A673 (cell line): ENCODE measurements around the gene PIWIL4. TPM values are rescaled to one million over a fixed set of nuclear protein-coding genes. Genes with fewer than 3 reads are reported as not detected.
"Not testable (repeated sequence)": the region's sequence is repeated elsewhere in the genome, so short reads cannot be mapped to it uniquely, and the experiment has no call there.

ENCODE experiments used
- BruUV-seq: library from RNA; stranded (reverse); fragments of 400-500 nt; replicated peaks from 2 replicates; lab custom pipeline; 2021; lab: Mats Ljungman, UMichigan
- CTCF ChIA-PET: fragments of 300-600 bp; sonication (Branson Sonifier 250); formaldehyde crosslinking; loops from one replicate; lab custom pipeline; 2022; ENCODE audit warnings: antibody characterized with exemption; lab: Charles Lee
- POLR2A ChIA-PET: fragments of 300-600 bp; sonication (Branson Sonifier 250); formaldehyde crosslinking; loops from one replicate; lab custom pipeline; 2022; ENCODE audit warnings: antibody characterized with exemption; ENCODE audit not compliant: low non-redundant PET; lab: Charles Lee
- DNase-seq: peaks from one replicate; pipeline ENCODE4 v3.0.0-alpha.2; 2015; ENCODE audit warnings: low spot score
- H3K27ac ChIP-seq: fragments of 200-600 bp; sonication (generic); 2 replicates; pipeline ENCODE4 v1.5.1; 2016; ENCODE audit warnings: mixed run types, low read depth, mild to moderate bottlenecking, mixed read lengths, antibody characterized with exemption, low read length; ENCODE audit not compliant: poor library complexity, severe bottlenecking
- H3K27me3 ChIP-seq: fragments of 200-600 bp; sonication (generic); replicated peaks from 2 replicates; pipeline ENCODE4 v1.6.1; 2017; ENCODE audit warnings: mixed run types, low read depth, mild to moderate bottlenecking, mixed read lengths, antibody characterized with exemption, low read length; ENCODE audit not compliant: insufficient read depth, poor library complexity
- H3K36me3 ChIP-seq: fragments of 200-600 bp; sonication (generic); 2 replicates; pipeline ENCODE4 v1.6.1; 2016; ENCODE audit warnings: mixed run types, mild to moderate bottlenecking, mixed read lengths, antibody characterized with exemption, low read length; ENCODE audit not compliant: insufficient read depth, poor library complexity, severe bottlenecking
- H3K4me1 ChIP-seq: fragments of 200-600 bp; sonication (generic); 2 replicates; pipeline ENCODE4 v1.6.1; 2017; ENCODE audit warnings: mixed run types, mild to moderate bottlenecking, mixed read lengths, antibody characterized with exemption, low read length; ENCODE audit not compliant: insufficient read depth, poor library complexity, severe bottlenecking
- H3K4me3 ChIP-seq: fragments of 200-600 bp; sonication (generic); 2 replicates; pipeline ENCODE4 v1.5.1; 2016; ENCODE audit warnings: low read depth, mixed run types, mild to moderate bottlenecking, mixed read lengths, low read length; ENCODE audit not compliant: poor library complexity, severe bottlenecking
- H3K9me3 ChIP-seq: fragments of 200-600 bp; sonication (generic); 2 replicates; pipeline ENCODE4 v1.6.1; 2016; ENCODE audit warnings: mixed run types, low read depth, mild to moderate bottlenecking, mixed read lengths, antibody characterized with exemption, low read length; ENCODE audit not compliant: poor library complexity, severe bottlenecking
- CTCF ChIP-seq: fragments of 300-800, 200-600 bp; sonication (generic); conservative IDR thresholded peaks from 2 replicates; pipeline ENCODE4 v1.5.1; 2017; ENCODE audit warnings: low read depth, mild to moderate bottlenecking, antibody characterized with exemption, low read length, moderate library complexity, mixed read lengths
- EZH2 ChIP-seq: fragments of 200-600 bp; sonication (generic); IDR thresholded peaks from 2 replicates; pipeline ENCODE4 v1.6.1; 2017; ENCODE audit warnings: borderline replicate concordance, low read depth, mild to moderate bottlenecking, mixed read lengths, antibody characterized with exemption, low read length; ENCODE audit not compliant: poor library complexity, severe bottlenecking
- intact Hi-C: fragments of 100-400 bp; cut with micrococcal nuclease; formaldehyde crosslinking; loops from one replicate; pipeline ENCODE4 v1.10.0; 2022; ENCODE audit not compliant: unreplicated experiment
- total RNA-seq: library from RNA; stranded (reverse); gene quantifications from 2 replicates; pipeline ENCODE4 v1.2.3, GENCODE V29; 2021

PIWIL4 gene
- total RNA-seq, 1 experiment from 2014 or later = 1.6 TPM

- CTCF ChIA-PET = no interaction called here
- no peak for DNase-seq
- Histone ChIP-seq H3K4me3 (no peak overlapping the region), H3K27me3 (no peaks in the 10 kb centered on the region), H3K27ac (no peak overlapping the region), H3K9me3 (no peaks in the 10 kb centered on the region), H3K4me1 (no peaks in the 10 kb centered on the region), H3K36me3 (no peaks in the 10 kb centered on the region)
- TF ChIP-seq CTCF (no peak), EZH2 (no peak)
- intact Hi-C loops = no loop called here
- POLR2A ChIA-PET = interaction anchor here (0.6 kb wide), 1 partner anchor 10 kb away, joined by 5 read pairs; no protein-coding TSS in a partner anchor
- BruUV-seq = no TSS peak
These were observed 71.8 kb downstream of the PIWIL4 start for GRCh38 chr11:94638902-94639373.

- ChIA-PET CTCF (no interaction called here), POLR2A (no interaction called here)
- H3K4me1 ChIP-seq = no peaks in the 10 kb centered on the region
- no peak for DNase-seq
- no peaks in the 10 kb centered on the region for H3K36me3 ChIP-seq
- intact Hi-C loops = no loop called here
- no peak overlapping the region for H3K27ac ChIP-seq
- H3K9me3 ChIP-seq = no peaks in the 10 kb centered on the region
- no peak for TF ChIP-seq EZH2
- TF ChIP-seq CTCF = no peak
- BruUV-seq = no TSS peak
- H3K27me3 ChIP-seq = no peaks in the 10 kb centered on the region
- H3K4me3 ChIP-seq = no peak overlapping the region
These were observed 72.9 kb downstream of the PIWIL4 start for GRCh38 chr11:94639901-94640721.

DNA sequence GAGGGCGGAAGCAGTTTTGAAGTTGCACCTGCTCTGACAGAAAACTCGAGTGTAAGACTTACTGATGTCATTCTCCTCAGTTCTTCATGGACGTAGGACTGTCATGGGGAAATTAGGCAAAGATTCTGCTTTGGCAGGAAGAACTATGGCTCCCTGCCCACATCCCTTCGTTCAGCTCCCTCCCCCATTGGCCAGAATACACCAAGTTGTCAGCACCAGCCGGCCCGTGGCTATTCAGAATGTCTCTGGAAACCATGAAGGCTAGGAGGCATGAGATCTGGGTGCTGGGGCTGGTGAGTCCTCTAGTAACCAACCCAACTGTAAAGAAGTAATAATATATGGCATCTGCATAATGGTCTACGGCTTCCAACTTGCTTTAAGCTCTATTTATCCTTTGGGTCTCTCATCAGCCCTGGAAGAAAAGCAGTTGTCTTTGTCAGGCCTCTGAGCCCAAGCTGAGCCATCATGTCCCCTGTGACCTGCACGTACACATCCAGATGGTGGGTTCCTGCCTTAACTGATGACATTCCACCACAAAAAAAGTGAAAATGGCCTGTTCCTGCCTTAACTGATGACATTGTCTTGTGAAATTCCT is 74.1 kb downstream of the PIWIL4 start:
- no peaks in the 10 kb centered on the region for H3K36me3 ChIP-seq
- no peak overlapping the region for H3K27ac ChIP-seq
- H3K9me3 ChIP-seq = no peaks in the 10 kb centered on the region
- H3K4me3 ChIP-seq = no peak overlapping the region
- intact Hi-C loops = no loop called here
- BruUV-seq = no TSS peak
- TF ChIP-seq EZH2 = no peak
- no peak for TF ChIP-seq CTCF
- no peaks in the 10 kb centered on the region for H3K27me3 ChIP-seq
- no peaks in the 10 kb centered on the region for H3K4me1 ChIP-seq
- ChIA-PET CTCF (no interaction called here), POLR2A (no interaction called here)
- no peak for DNase-seq

DNA sequence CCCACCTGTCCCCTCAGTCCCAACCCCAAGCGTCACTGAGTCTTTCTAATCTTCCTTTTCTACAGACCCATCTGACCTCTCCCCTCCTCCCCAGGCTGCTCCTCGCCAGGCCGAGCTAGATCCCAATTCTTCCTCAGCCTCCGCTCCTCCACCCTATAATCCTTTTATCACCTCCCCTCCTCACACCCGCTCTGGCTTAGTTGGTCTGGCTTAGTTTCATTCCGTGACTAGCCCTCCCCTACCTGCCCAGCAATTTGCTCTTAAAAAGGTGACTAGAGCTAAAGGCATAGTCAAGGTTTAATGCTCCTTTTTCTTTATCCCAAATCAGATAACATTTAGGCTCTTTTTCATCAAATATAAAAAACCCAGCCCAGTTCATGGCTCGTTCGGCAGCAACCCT is 76.0 kb downstream of the PIWIL4 start:
- H3K27me3 ChIP-seq, CTCF ChIA-PET, H3K36me3 ChIP-seq, intact Hi-C loops, BruUV-seq, POLR2A ChIA-PET, H3K9me3 ChIP-seq, DNase-seq, H3K27ac ChIP-seq, H3K4me3 ChIP-seq, H3K4me1 ChIP-seq: not testable (repeated sequence)
